ENCODE measurements around the gene GPR62.

GRCh38 chr3:51985063-51985462, 29.9 kb downstream of the GPR62 start:
- TF ChIP-seq, protein P1, sequence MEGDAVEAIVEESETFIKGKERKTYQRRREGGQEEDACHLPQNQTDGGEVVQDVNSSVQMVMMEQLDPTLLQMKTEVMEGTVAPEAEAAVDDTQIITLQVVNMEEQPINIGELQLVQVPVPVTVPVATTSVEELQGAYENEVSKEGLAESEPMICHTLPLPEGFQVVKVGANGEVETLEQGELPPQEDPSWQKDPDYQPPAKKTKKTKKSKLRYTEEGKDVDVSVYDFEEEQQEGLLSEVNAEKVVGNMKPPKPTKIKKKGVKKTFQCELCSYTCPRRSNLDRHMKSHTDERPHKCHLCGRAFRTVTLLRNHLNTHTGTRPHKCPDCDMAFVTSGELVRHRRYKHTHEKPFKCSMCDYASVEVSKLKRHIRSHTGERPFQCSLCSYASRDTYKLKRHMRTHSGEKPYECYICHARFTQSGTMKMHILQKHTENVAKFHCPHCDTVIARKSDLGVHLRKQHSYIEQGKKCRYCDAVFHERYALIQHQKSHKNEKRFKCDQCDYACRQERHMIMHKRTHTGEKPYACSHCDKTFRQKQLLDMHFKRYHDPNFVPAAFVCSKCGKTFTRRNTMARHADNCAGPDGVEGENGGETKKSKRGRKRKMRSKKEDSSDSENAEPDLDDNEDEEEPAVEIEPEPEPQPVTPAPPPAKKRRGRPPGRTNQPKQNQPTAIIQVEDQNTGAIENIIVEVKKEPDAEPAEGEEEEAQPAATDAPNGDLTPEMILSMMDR (conservative IDR thresholded peaks at IDR 0.05 in 1 of 2, IDR thresholded peaks at IDR 0.05 in 1 of 2; ENCODE audit: extremely low read depth in 1 of 2, insufficient read depth in 1 of 2, low read depth in 1 of 2, low read length in 2 of 2), result no peak
- no peak for TF ChIP-seq EZH2 (IDR thresholded peaks at IDR 0.05; ENCODE audit: borderline replicate concordance, low read length)
